GM12878 (cell line): ENCODE measurements around the gene TMEM88. TPM values are rescaled to one million over a fixed set of nuclear protein-coding genes. Genes with fewer than 3 reads are reported as not detected.

Experiments used
- BCL3 ChIP-seq: IDR thresholded peaks from 2 replicates; pipeline ENCODE4 v1.6.1; 2011; ENCODE audit warnings: borderline replicate concordance, low read depth, mild to moderate bottlenecking, moderate library complexity, low read length; ENCODE audit not compliant: insufficient read depth, poor library complexity, severe bottlenecking
- CHD1 ChIP-seq: IDR thresholded peaks from 2 replicates; pipeline ENCODE4 v1.6.1; 2012; ENCODE audit warnings: low read depth, low read length, improper control_type of control experiment
- MTA3 ChIP-seq: IDR thresholded peaks from 2 replicates; pipeline ENCODE4 v1.6.1; 2012; ENCODE audit warnings: low read length, inconsistent platforms, borderline replicate concordance
- NR2C1 ChIP-seq: fragments of 450-650 bp; IDR thresholded peaks from 2 replicates; pipeline ENCODE4 v1.6.1; 2017; ENCODE audit warnings: antibody characterized with exemption, mild to moderate bottlenecking, moderate library complexity
- PKNOX1 ChIP-seq: fragments of 450-650 bp; IDR thresholded peaks from 2 replicates; pipeline ENCODE4 v1.6.1; 2016; ENCODE audit warnings: mild to moderate bottlenecking
- REST ChIP-seq: IDR thresholded peaks from 2 replicates; pipeline ENCODE4 v1.6.1; 2012; ENCODE audit warnings: mild to moderate bottlenecking, low read depth, low read length
- SMARCA5 ChIP-seq: fragments of 450-650 bp; IDR thresholded peaks from 2 replicates; pipeline ENCODE4 v1.6.1; 2017; ENCODE audit warnings: mild to moderate bottlenecking
- SREBF2 ChIP-seq: IDR thresholded peaks from 2 replicates; pipeline ENCODE4 v1.6.1; 2012; ENCODE audit warnings: mild to moderate bottlenecking, low read length
- STAT3 ChIP-seq: IDR thresholded peaks from 2 replicates; pipeline ENCODE4 v1.6.1; 2011; ENCODE audit warnings: low read depth, low read length, improper control_type of control experiment
- SUPT20H ChIP-seq: IDR thresholded peaks from 2 replicates; pipeline ENCODE4 v1.6.1; 2011; ENCODE audit warnings: low read depth, mild to moderate bottlenecking, low read length, moderate library complexity, borderline replicate concordance; ENCODE audit not compliant: control insufficient read depth
- TAF1 ChIP-seq: IDR thresholded peaks from 2 replicates; pipeline ENCODE4 v1.6.1; 2011; ENCODE audit warnings: mild to moderate bottlenecking, low read depth, low read length, borderline replicate concordance
- ZBTB11 ChIP-seq: fragments of 450-650 bp; formaldehyde crosslinking; IDR thresholded peaks from 2 replicates; pipeline ENCODE4 v1.5.0; 2022; ENCODE audit warnings: mild to moderate bottlenecking, missing genetic modification characterization
- ZNF217 ChIP-seq: fragments of 450-650 bp; IDR thresholded peaks from 2 replicates; pipeline ENCODE4 v1.6.1; 2017; ENCODE audit warnings: antibody characterized with exemption, mild to moderate bottlenecking
- ZSCAN29 ChIP-seq: fragments of 450-650 bp; IDR thresholded peaks from 2 replicates; pipeline ENCODE4 v1.6.1; 2017; ENCODE audit warnings: mild to moderate bottlenecking, moderate library complexity
- polyA plus RNA-seq, 11 experiments: library from polyadenylated mRNA; depleted of rRNA in 4 of 11; unstranded in 6 of 11; stranded (reverse) in 5 of 11; fragments of >200 nt; fragmentation: Nextera tagmentation in 4 of 11; fragmentation: Illumina TruSeq in 1 of 11; extraction: Ambion mirVana in 4 of 11; extraction: Trizol in 1 of 11; gene quantifications; 1 replicate in 1 of 11; 2 replicates in 10 of 11; pipeline versions ENCODE4 v1.2.1 to v1.2.3, GENCODE V29; 2011 to 2016; ENCODE audit warnings: inconsistent platforms in 2 of 11, missing spikeins in 2 of 11, low read depth in 1 of 11
- total RNA-seq, 4 experiments: library from RNA; depleted of rRNA in 3 of 4; stranded (reverse); fragments of >200 nt in 3 of 4; fragmentation: Illumina TruSeq in 1 of 4; extraction: Trizol in 1 of 4; gene quantifications; 2 replicates each; pipeline versions ENCODE4 v1.2.1 to v1.2.3, GENCODE V29; 2013 to 2021
- TF ChIP-seq, protein P1 (sequence below): fragments of 450-650 bp; IDR thresholded peaks from 2 replicates; pipeline ENCODE4 v1.6.1; 2016; ENCODE audit warnings: mild to moderate bottlenecking, moderate library complexity, borderline replicate concordance

TMEM88 gene
- total and polyA plus RNA-seq, 10 of the 15 experiments (the other 5 are each of a cell fraction or from before 2014, with no cell fraction given), result 0.21 to 2.2 (median 0.62) TPM; not detected in 5

DNA sequence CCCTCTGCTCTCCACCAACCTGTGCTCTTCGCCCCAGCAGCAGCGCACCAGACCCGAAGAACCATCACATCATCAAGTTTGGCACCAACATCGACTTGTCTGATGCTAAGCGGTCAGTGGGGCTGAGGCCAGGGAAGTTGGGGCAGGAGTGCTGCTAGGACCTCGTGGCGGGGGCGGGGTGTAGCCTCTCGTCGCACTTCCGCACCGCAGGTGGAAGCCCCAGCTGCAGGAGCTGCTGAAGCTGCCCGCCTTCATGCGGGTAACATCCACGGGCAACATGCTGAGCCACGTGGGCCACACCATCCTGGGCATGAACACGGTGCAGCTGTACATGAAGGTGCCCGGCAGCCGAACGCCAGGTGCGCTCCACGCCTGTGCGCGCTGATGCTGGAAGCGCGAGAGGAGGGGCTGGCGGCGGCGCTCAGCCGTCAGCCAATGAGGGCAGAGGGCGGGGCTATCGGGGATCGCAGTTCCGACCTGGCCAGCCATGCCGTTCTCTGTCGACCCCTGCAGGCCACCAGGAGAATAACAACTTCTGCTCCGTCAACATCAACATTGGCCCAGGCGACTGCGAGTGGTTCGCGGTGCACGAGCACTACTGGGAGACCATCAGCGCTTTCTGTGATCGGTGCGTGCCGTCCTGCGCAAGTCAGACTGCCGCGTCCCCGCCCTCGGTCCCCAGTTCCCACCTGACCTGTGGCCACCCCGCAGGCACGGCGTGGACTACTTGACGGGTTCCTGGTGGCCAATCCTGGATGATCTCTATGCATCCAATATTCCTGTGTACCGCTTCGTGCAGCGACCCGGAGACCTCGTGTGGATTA is 3.2 kb upstream of the TMEM88 start (continued):
- TF ChIP-seq ZBTB11 (CRISPR knock-in tag) (no peak), NR2C1 (no peak), SUPT20H (no peak), TAF1 (no peak), MTA3 (no peak), SREBF2 (no peak), ZSCAN29 (no peak), SMARCA5 (no peak; the same call in 1 of the 2 replicates), CHD1 (no peak), ZNF217 (no peak), REST (no peak), STAT3 (no peak), PKNOX1 (no peak; the same call in 1 of the 2 replicates), BCL3 (no peak)
- TF ChIP-seq, protein P1, sequence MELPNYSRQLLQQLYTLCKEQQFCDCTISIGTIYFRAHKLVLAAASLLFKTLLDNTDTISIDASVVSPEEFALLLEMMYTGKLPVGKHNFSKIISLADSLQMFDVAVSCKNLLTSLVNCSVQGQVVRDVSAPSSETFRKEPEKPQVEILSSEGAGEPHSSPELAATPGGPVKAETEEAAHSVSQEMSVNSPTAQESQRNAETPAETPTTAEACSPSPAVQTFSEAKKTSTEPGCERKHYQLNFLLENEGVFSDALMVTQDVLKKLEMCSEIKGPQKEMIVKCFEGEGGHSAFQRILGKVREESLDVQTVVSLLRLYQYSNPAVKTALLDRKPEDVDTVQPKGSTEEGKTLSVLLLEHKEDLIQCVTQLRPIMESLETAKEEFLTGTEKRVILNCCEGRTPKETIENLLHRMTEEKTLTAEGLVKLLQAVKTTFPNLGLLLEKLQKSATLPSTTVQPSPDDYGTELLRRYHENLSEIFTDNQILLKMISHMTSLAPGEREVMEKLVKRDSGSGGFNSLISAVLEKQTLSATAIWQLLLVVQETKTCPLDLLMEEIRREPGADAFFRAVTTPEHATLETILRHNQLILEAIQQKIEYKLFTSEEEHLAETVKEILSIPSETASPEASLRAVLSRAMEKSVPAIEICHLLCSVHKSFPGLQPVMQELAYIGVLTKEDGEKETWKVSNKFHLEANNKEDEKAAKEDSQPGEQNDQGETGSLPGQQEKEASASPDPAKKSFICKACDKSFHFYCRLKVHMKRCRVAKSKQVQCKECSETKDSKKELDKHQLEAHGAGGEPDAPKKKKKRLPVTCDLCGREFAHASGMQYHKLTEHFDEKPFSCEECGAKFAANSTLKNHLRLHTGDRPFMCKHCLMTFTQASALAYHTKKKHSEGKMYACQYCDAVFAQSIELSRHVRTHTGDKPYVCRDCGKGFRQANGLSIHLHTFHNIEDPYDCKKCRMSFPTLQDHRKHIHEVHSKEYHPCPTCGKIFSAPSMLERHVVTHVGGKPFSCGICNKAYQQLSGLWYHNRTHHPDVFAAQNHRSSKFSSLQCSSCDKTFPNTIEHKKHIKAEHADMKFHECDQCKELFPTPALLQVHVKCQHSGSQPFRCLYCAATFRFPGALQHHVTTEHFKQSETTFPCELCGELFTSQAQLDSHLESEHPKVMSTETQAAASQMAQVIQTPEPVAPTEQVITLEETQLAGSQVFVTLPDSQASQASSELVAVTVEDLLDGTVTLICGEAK, result no peak
